H1 (cell line): ENCODE results near the gene NOL12. TPM values are rescaled to one million over a fixed set of nuclear protein-coding genes. Genes with fewer than 3 reads are reported as not detected.

Experiments used
- CTCF ChIA-PET: fragments of 300-600 bp; sonication (Branson Sonifier 250); formaldehyde crosslinking; loops from one replicate; lab custom pipeline; 2021; ENCODE audit not compliant: partially characterized antibody; lab: Charles Lee
- POLR2A ChIA-PET: fragments of 300-600 bp; sonication (Branson Sonifier 250); formaldehyde crosslinking; loops from one replicate; lab custom pipeline; 2021; ENCODE audit warnings: inconsistent platforms; ENCODE audit not compliant: partially characterized antibody; lab: Charles Lee
- DNase-seq, 2 experiments: peaks; one replicate each; pipeline versions ENCODE4 v3.0.0 to v3.0.0-alpha.2; 2010 to 2022; ENCODE audit warnings: low spot score in 2 of 2, low read depth in 1 of 2, mixed read lengths in 1 of 2
- FAIRE-seq: peaks from 2 replicates; lab custom pipeline; 2011; peaks lifted over from hg19 to GRCh38; lab: Jason Lieb, UNC
- H2AFZ ChIP-seq: 2 replicates; pipeline ENCODE4 v1.8.1; 2012; ENCODE audit warnings: low read length, inconsistent platforms
- H2AK5ac ChIP-seq: 2 replicates; pipeline ENCODE4 v1.6.1; 2013; ENCODE audit warnings: low read depth, low read length
- H2BK120ac ChIP-seq: replicated peaks from 2 replicates; pipeline ENCODE3; 2013; ENCODE audit warnings: low read depth, low read length, inconsistent platforms
- H2BK12ac ChIP-seq: 2 replicates; pipeline ENCODE4 v1.6.1; 2013; ENCODE audit warnings: low read depth, low read length
- H2BK15ac ChIP-seq: 2 replicates; pipeline ENCODE4 v1.6.1; 2013; ENCODE audit warnings: low read length
- H2BK20ac ChIP-seq: 2 replicates; pipeline ENCODE4 v1.6.1; 2013; ENCODE audit warnings: low read length
- H2BK5ac ChIP-seq: 2 replicates; pipeline ENCODE4 v1.6.1; 2013; ENCODE audit warnings: low read depth, low read length
- H3K14ac ChIP-seq: 2 replicates; pipeline ENCODE4 v1.6.1; 2013; ENCODE audit warnings: inconsistent platforms; ENCODE audit not compliant: insufficient read length
- H3K18ac ChIP-seq: 2 replicates; pipeline ENCODE4 v1.6.1; 2013; ENCODE audit warnings: low read length; ENCODE audit errors: extremely low read depth
- H3K23ac ChIP-seq: 2 replicates; pipeline ENCODE4 v1.6.1; 2013; ENCODE audit warnings: inconsistent platforms; ENCODE audit not compliant: insufficient read length
- H3K23me2 ChIP-seq: 2 replicates; pipeline ENCODE4 v1.6.1; 2013; ENCODE audit warnings: low read depth, low read length
- H3K27ac ChIP-seq: 2 replicates; pipeline ENCODE4 v1.6.1; 2011; ENCODE audit warnings: low read depth, low read length, inconsistent platforms
- H3K27me3 ChIP-seq, 4 experiments: replicated peaks in 1 of 4; 1 replicate in 1 of 4; 2 replicates in 3 of 4; pipeline versions ENCODE4 v1.6.1 to v1.8.1; 2011 to 2013; ENCODE audit warnings: low read length in 3 of 4, mild to moderate bottlenecking in 3 of 4, inconsistent platforms in 2 of 4, mixed read lengths in 2 of 4, moderate library complexity in 1 of 4; ENCODE audit not compliant: control insufficient read depth in 3 of 4, insufficient read depth in 3 of 4; ENCODE audit errors: extremely low read depth in 1 of 4
- H3K36me3 ChIP-seq, 4 experiments: 2 replicates each; pipeline versions ENCODE4 v1.6.1 to v1.8.1; 2011 to 2013; ENCODE audit warnings: mild to moderate bottlenecking in 4 of 4, low read length in 3 of 4, moderate library complexity in 2 of 4, control low read depth in 1 of 4, inconsistent platforms in 1 of 4; ENCODE audit not compliant: insufficient read depth in 4 of 4, control insufficient read depth in 2 of 4
- H3K4ac ChIP-seq: replicated peaks from 2 replicates; pipeline ENCODE3; 2013; ENCODE audit warnings: low read length, low read depth, mixed read lengths, inconsistent platforms; ENCODE audit not compliant: insufficient read length
- H3K4me1 ChIP-seq, 4 experiments: replicated peaks in 1 of 4; 1 replicate in 1 of 4; 2 replicates in 3 of 4; pipeline versions ENCODE4 v1.6.1 to v1.8.1; 2011 to 2013; ENCODE audit warnings: low read length in 3 of 4, inconsistent platforms in 2 of 4, mixed read lengths in 1 of 4; ENCODE audit not compliant: insufficient read depth in 4 of 4, control insufficient read depth in 3 of 4
- H3K4me2 ChIP-seq, 2 experiments: 2 replicates each; pipeline versions ENCODE4 v1.6.1 to v1.8.1; 2011 to 2013; ENCODE audit warnings: low read depth in 2 of 2, low read length in 2 of 2, control low read depth in 1 of 2, inconsistent platforms in 1 of 2, mild to moderate bottlenecking in 1 of 2; ENCODE audit not compliant: insufficient read depth in 1 of 2
- H3K4me3 ChIP-seq, 4 experiments: fragments of 200-600, 300-600 bp in 1 of 4; sonication (generic), shearing (Covaris generic), sonication (Bioruptor Twin) in 1 of 4; 2 replicates each; pipeline versions ENCODE4 v1.5.1 to v1.8.1; 2011 to 2016; ENCODE audit warnings: low read length in 4 of 4, low read depth in 3 of 4, control low read depth in 2 of 4, inconsistent platforms in 2 of 4, mild to moderate bottlenecking in 2 of 4, mixed read lengths in 1 of 4, moderate library complexity in 1 of 4; ENCODE audit not compliant: insufficient read depth in 2 of 4; ENCODE audit errors: extremely low read depth in 1 of 4
- H3K56ac ChIP-seq: replicated peaks from 2 replicates; pipeline ENCODE3; 2013; ENCODE audit warnings: low read depth, mild to moderate bottlenecking, mixed read lengths, low read length, inconsistent platforms; ENCODE audit not compliant: insufficient read length
- H3K79me1 ChIP-seq: 2 replicates; pipeline ENCODE4 v1.6.1; 2013; ENCODE audit warnings: low read depth, low read length, control low read depth
- H3K79me2 ChIP-seq, 2 experiments: 2 replicates each; pipeline versions ENCODE4 v1.6.1 to v1.8.1; 2012 to 2013; ENCODE audit warnings: low read length in 2 of 2, mild to moderate bottlenecking in 2 of 2, inconsistent platforms in 1 of 2; ENCODE audit not compliant: insufficient read depth in 2 of 2, control insufficient read depth in 1 of 2
- H3K9ac ChIP-seq, 4 experiments: replicated peaks in 1 of 4; 1 replicate in 1 of 4; 2 replicates in 3 of 4; pipeline versions ENCODE4 v1.6.1 to v1.8.1; 2011 to 2013; ENCODE audit warnings: low read depth in 3 of 4, low read length in 3 of 4, control low read depth in 2 of 4, mild to moderate bottlenecking in 2 of 4, moderate library complexity in 2 of 4, inconsistent platforms in 1 of 4; ENCODE audit errors: extremely low read depth in 1 of 4
- H3K9me3 ChIP-seq, 2 experiments: 2 replicates each; pipeline versions ENCODE4 v1.6.1 to v1.8.1; 2012 to 2013; ENCODE audit warnings: mild to moderate bottlenecking in 2 of 2, moderate library complexity in 2 of 2, control low read depth in 1 of 2, inconsistent platforms in 1 of 2, low read depth in 1 of 2, low read length in 1 of 2, mixed read lengths in 1 of 2; ENCODE audit not compliant: insufficient read depth in 2 of 2
- H4K20me1 ChIP-seq, 2 experiments: replicated peaks in 1 of 2; 2 replicates each; pipeline versions ENCODE3 to v1.8.1; 2011 to 2013; ENCODE audit warnings: inconsistent platforms in 2 of 2, low read length in 2 of 2, mild to moderate bottlenecking in 1 of 2; ENCODE audit not compliant: insufficient read depth in 2 of 2, control insufficient read depth in 1 of 2
- H4K5ac ChIP-seq: 2 replicates; pipeline ENCODE4 v1.6.1; 2013; ENCODE audit warnings: low read length, low read depth, mixed read lengths, inconsistent platforms; ENCODE audit not compliant: insufficient read length
- H4K8ac ChIP-seq: 2 replicates; pipeline ENCODE4 v1.8.0; 2013; ENCODE audit warnings: mild to moderate bottlenecking, moderate library complexity, low read length, inconsistent platforms; ENCODE audit not compliant: insufficient read depth; ENCODE audit errors: extremely low read depth
- H4K91ac ChIP-seq: replicated peaks from 2 replicates; pipeline ENCODE3; 2013; ENCODE audit warnings: low read length, mixed read lengths, inconsistent platforms; ENCODE audit not compliant: insufficient read length
- KDM5A ChIP-seq: fragments of 200-600 bp; IDR thresholded peaks from 2 replicates; pipeline ENCODE4 v1.7.1; 2012; ENCODE audit warnings: mild to moderate bottlenecking, low read length, inconsistent platforms, mixed read lengths
- POLR2A ChIP-seq, 2 experiments: IDR thresholded peaks; 1 replicate in 1 of 2; 2 replicates in 1 of 2; pipeline ENCODE4 v1.6.1; 2011; ENCODE audit warnings: low read depth in 2 of 2, low read length in 2 of 2, mild to moderate bottlenecking in 2 of 2; ENCODE audit errors: control extremely low read depth in 1 of 2
- POLR2AphosphoS5 ChIP-seq: IDR thresholded peaks from 2 replicates; pipeline ENCODE4 v1.6.1; 2011; ENCODE audit warnings: low read depth, low read length
- WGBS, 2 experiments: shearing (Covaris generic) in 1 of 2; methylation state at CpG; one replicate each; pipeline versions ENCODE4 v1.1.6 to v1.1.7; 2013 to 2015; ENCODE audit warnings: low lambda C conversion rate in 2 of 2, mixed read lengths in 2 of 2, inconsistent platforms in 1 of 2, low coverage in 1 of 2, missing lambda C conversion rate in 1 of 2; ENCODE audit not compliant: insufficient replicate concordance in 2 of 2, insufficient coverage in 1 of 2, insufficient read length in 1 of 2; ENCODE audit errors: extremely low coverage in 1 of 2, missing lambda C conversion rate in 1 of 2; 5-methylcytosine and 5-hydroxymethylcytosine counted together
- polyA plus RNA-seq, 7 experiments: library from polyadenylated mRNA; depleted of rRNA in 3 of 7; stranded (reverse) in 5 of 7; unstranded in 2 of 7; fragments of >200 nt in 5 of 7; fragments of 200-250 nt in 2 of 7; gene quantifications; 1 replicate in 5 of 7; 2 replicates in 1 of 7; 4 replicates in 1 of 7; pipeline versions ENCODE4 v1.2.1 to v1.2.3, GENCODE V29; 2011 to 2013; ENCODE audit warnings: missing spikeins in 2 of 7, mixed read lengths in 2 of 7
- total RNA-seq: library from RNA; stranded (reverse); fragmentation: NEBNext Ultra II Directional; extraction: Animal tissue kit (Norgen Biotek cat#: 25700); gene quantifications from 2 replicates; pipeline ENCODE4 v1.2.1, GENCODE V29; 2021

The NOL12 gene
- total and polyA plus RNA-seq, 2 of the 8 experiments (the other 6 are each of a cell fraction or from before 2014, with no cell fraction given), result 25.3 to 28.3 TPM

DNA sequence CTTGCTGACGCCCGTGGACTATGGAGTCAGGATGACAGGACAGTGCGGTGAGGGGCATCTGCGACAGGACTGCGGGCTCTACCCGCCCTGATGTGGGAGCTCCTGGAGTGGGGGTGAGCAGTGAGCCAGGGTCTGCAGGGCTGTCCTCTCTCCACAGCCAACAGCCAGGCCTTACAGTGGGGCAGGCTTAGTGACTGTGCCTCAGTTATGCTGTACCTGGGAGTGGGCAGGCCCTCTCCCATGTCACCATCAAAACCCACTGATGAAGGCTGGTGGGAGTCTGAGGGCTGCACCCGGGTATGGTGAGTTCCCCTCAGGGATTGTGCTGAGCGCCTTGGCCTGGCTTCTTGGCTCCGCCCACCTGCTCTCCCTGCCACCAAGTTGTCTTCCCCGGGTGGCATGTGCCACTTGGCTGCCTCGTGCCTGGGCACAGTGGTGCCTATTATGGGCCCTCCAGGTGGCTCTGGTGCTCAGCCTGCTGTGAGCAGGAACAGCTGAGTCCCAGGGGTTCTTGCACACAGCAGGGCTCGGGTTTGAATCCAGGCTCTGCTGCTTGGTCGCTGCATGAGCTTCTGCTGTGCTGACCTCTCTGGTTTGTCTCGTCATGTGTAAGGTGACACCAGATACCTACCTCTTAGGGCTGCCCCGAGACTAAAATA, 6.6 kb downstream of the NOL12 start:
- no peak overlapping the region for H2BK5ac ChIP-seq
- H2BK15ac ChIP-seq, result no peak overlapping the region
- 86% methylated on average over 15 of the region's 15 CpGs; no CpG with 5 or more reads in 1 of the 2 experiments for WGBS, 2 experiments
- no peak overlapping the region for H3K56ac ChIP-seq
- no peak overlapping the region for H2BK20ac ChIP-seq
- H3K79me1 ChIP-seq, result no peaks in the 10 kb centered on the region
- ChIA-PET POLR2A (interaction anchor here (0.9 to 2.0 kb wide), 4 partner anchors 12 to 71 kb away, joined by 3 to 6 read pairs (median 3); no protein-coding TSS in a partner anchor), CTCF (interaction anchor here (1.4 to 7.3 kb wide), 2 partner anchors 35 to 50 kb away, joined by 3 to 37 read pairs; partner anchors contain the start of gene PDXP)
- peaks cover 5 to 29% (median 15%) of the 10 kb centered on the region in 4 experiments; a peak in 7 of 8 replicates for H3K36me3 ChIP-seq
- H2AFZ ChIP-seq, result no peak overlapping the region
- no peak overlapping the region for H2BK12ac ChIP-seq
- no peaks in the 10 kb centered on the region for H3K27me3 ChIP-seq
- no peak for FAIRE-seq
- H4K20me1 ChIP-seq, result peaks cover 0 to 6% of the 10 kb centered on the region in 2 experiments
- no peak overlapping the region; the same call in 1 of the 2 replicates for H4K8ac ChIP-seq
- H2AK5ac ChIP-seq, result no peak overlapping the region
- no peak overlapping the region for H2BK120ac ChIP-seq
- no peak overlapping the region for H3K27ac ChIP-seq
- H3K4me2 ChIP-seq, result no peak overlapping the region
- H4K91ac ChIP-seq, result no peak overlapping the region
- DNase-seq, result no peak
- TF ChIP-seq POLR2A (IDR thresholded peaks at IDR 0.05; ENCODE audit: control extremely low read depth in 1 of 2, low read depth in 2 of 2, low read length in 2 of 2), result peak in 1 of 2 experiments; percentile 20; a peak in 1 of 3 replicates
- peak; percentile 29; the same call in 1 of the 2 replicates for TF ChIP-seq POLR2AphosphoS5
- TF ChIP-seq KDM5A, result no peak
- H3K23ac ChIP-seq, result no peak overlapping the region
- no peak overlapping the region for H4K5ac ChIP-seq
- no peak overlapping the region for H3K18ac ChIP-seq
- H3K14ac ChIP-seq, result no peak overlapping the region
- no peaks in the 10 kb centered on the region for H3K9me3 ChIP-seq
- H3K79me2 ChIP-seq, result no peaks in the 10 kb centered on the region
- H3K4me3 ChIP-seq, result no peak overlapping the region
- H3K23me2 ChIP-seq, result peaks cover 6% of the 10 kb centered on the region; the same call in 1 of the 2 replicates
- H3K4me1 ChIP-seq, result peaks cover 0 to 4% (median 0%) of the 10 kb centered on the region in 4 experiments; a peak in 2 of 7 replicates
- no peak overlapping the region for H3K4ac ChIP-seq
- no peak overlapping the region for H3K9ac ChIP-seq
